Activated CD8-positive, alpha-beta T cell treated with anti-CD3 and anti-CD28 coated beads for 36 hours (primary cell): ENCODE measurements around the gene TMEM220. TPM values are rescaled to one million over a fixed set of nuclear protein-coding genes. Genes with fewer than 3 reads are reported as not detected.

Experiments
- ATAC-seq: fragments of 200-7000 bp; cut with Tn5 transposase; one replicate; pipeline ENCODE4 v1.10.0; 2021; ENCODE audit warnings: mild to moderate bottlenecking, moderate library complexity
- CTCF ChIA-PET: fragments of 350-600 bp; sonication (Branson Sonifier 250); formaldehyde crosslinking; loops from one replicate; lab custom pipeline; 2021; ENCODE audit warnings: antibody characterized with exemption; lab: Charles Lee
- POLR2A ChIA-PET: fragments of 350-600 bp; sonication (Branson Sonifier 250); formaldehyde crosslinking; loops from one replicate; lab custom pipeline; 2021; ENCODE audit warnings: antibody characterized with exemption; lab: Charles Lee
- DNase-seq: peaks from one replicate; pipeline ENCODE4 v3.0.0-alpha.2; 2020
- H3K27ac Mint-ChIP-seq: one replicate; pipeline ENCODE4 v1.8.0; 2021; ENCODE audit warnings: mild to moderate bottlenecking, mixed read lengths
- H3K27me3 Mint-ChIP-seq: one replicate; pipeline ENCODE4 v1.8.0; 2021; ENCODE audit warnings: mixed read lengths
- H3K36me3 Mint-ChIP-seq: one replicate; pipeline ENCODE4 v1.8.0; 2021; ENCODE audit warnings: low read depth, mixed read lengths
- H3K4me1 Mint-ChIP-seq: one replicate; pipeline ENCODE4 v1.8.0; 2021; ENCODE audit warnings: low read depth, mixed read lengths
- H3K4me3 Mint-ChIP-seq: one replicate; pipeline ENCODE4 v1.8.0; 2021; ENCODE audit warnings: mild to moderate bottlenecking, moderate library complexity, mixed read lengths
- H3K9me3 Mint-ChIP-seq: one replicate; pipeline ENCODE4 v1.8.0; 2021; ENCODE audit warnings: mixed read lengths
- intact Hi-C: fragments of 100-400 bp; cut with micrococcal nuclease; formaldehyde crosslinking; loops from one replicate; pipeline ENCODE4 v1.10.0; 2022
- total RNA-seq, 2 experiments: library from RNA; stranded (reverse); gene quantifications; one replicate each; pipeline ENCODE4 v1.2.3, GENCODE V29; 2021
- TF ChIP-seq, protein P1 (sequence below): fragments of 200-600 bp; IDR thresholded peaks from one replicate; pipeline ENCODE4 v1.8.0; 2022; ENCODE audit warnings: antibody characterized with exemption, mild to moderate bottlenecking

The TMEM220 gene
- total RNA-seq, 2 experiments from 2014 or later: 0.63 to 1.4 TPM

DNA sequence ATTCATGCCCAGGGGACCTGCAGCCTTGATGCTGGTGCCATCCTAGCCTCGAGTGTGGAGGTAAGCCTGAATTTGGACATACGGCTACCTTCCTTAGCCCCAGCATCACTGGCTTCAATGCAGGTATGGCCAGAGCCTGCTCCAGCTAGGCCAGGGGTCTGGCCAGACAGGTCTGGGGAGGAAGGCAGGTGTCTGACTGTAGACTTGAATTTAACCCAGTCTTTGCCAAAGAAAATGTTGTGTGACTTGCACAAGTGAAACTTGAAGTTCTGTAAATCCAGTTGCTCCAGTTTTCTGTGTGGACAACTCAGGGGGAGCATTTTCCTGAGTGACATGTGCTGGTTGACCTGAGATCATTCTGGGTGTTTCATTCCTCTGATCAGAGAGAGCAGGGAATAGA lies 41.3 kb upstream of the TMEM220 start:
- intact Hi-C loops: no loop called here
- H3K9me3 Mint-ChIP-seq: peaks cover 3% of the 10 kb centered on the region

DNA sequence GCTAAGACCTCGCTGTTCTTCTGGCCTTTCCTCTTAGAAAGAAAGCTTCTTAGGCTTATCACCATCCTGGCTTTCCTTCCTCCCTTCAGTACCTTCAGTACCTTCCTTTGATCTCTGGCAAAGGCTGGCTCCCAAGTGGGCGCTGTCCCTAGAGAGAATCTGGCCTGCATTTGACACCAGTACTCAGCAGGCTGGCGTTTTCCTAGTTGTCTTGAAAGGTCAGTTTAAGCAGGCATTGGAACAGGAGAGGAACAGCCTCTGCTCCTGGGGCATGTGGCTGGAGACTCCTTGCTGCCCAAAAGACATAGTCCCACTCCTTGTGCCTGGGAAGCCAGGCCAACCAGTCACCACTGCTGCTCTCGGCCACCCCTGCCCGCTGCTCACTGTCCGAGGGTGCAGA lies 40.0 kb upstream of the TMEM220 start:
- TF ChIP-seq, protein P1, sequence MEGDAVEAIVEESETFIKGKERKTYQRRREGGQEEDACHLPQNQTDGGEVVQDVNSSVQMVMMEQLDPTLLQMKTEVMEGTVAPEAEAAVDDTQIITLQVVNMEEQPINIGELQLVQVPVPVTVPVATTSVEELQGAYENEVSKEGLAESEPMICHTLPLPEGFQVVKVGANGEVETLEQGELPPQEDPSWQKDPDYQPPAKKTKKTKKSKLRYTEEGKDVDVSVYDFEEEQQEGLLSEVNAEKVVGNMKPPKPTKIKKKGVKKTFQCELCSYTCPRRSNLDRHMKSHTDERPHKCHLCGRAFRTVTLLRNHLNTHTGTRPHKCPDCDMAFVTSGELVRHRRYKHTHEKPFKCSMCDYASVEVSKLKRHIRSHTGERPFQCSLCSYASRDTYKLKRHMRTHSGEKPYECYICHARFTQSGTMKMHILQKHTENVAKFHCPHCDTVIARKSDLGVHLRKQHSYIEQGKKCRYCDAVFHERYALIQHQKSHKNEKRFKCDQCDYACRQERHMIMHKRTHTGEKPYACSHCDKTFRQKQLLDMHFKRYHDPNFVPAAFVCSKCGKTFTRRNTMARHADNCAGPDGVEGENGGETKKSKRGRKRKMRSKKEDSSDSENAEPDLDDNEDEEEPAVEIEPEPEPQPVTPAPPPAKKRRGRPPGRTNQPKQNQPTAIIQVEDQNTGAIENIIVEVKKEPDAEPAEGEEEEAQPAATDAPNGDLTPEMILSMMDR: no peak
- Mint-ChIP-seq H3K27me3 (peaks cover 2% of the 10 kb centered on the region), H3K9me3 (peaks cover 3% of the 10 kb centered on the region), H3K36me3 (no peaks in the 10 kb centered on the region), H3K27ac (no peak overlapping the region), H3K4me1 (no peaks in the 10 kb centered on the region), H3K4me3 (no peak overlapping the region)
- intact Hi-C loops: no loop called here
- CTCF ChIA-PET: interaction anchor here (1.1 kb wide), 1 partner anchor 139 kb away, joined by 3 read pairs; no protein-coding TSS in a partner anchor
- ATAC-seq: no peak
- POLR2A ChIA-PET: no interaction called here
- no peak for DNase-seq

More for the DNA sequence above, 41.3 kb upstream of the TMEM220 start:
- POLR2A ChIA-PET: no interaction called here
- DNase-seq (no peak), ATAC-seq (no peak)
- TF ChIP-seq, protein P1: no peak
- no peak overlapping the region for H3K4me3 Mint-ChIP-seq
- H3K27ac Mint-ChIP-seq: no peak overlapping the region
- CTCF ChIA-PET: no interaction called here
- no peaks in the 10 kb centered on the region for H3K4me1 Mint-ChIP-seq
- H3K27me3 Mint-ChIP-seq: peaks cover 2% of the 10 kb centered on the region
- no peaks in the 10 kb centered on the region for H3K36me3 Mint-ChIP-seq

DNA sequence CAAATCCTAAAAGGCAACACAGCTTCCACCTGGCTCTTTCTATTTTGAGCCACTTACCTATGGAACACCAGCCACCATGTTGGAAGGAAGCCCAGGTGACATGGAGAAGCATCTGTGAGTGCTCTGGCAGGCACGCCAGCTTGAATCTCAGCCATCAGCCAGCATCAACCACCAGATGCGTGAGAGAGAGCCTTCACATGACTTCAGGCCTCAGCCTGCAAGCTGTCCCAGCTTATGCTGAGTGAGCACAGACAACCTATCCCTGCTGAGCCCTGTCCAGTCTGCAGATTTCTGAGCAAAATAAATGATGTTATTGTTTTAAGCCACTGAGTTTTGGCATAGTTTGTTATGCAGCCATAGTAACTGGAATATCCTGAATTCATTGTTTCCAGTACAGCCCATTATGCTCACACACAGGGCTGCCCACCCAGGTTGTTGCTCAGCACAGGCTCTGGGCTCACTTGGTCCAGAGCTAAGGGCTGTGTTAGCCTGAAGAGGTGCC lies 39.0 kb upstream of the TMEM220 start:
- CTCF ChIA-PET: interaction anchor here (1.1 to 1.3 kb wide), 2 partner anchors 138 to 151 kb away, joined by 3 read pairs; no protein-coding TSS in a partner anchor
- Mint-ChIP-seq H3K4me1 (no peaks in the 10 kb centered on the region), H3K4me3 (no peak overlapping the region), H3K36me3 (no peaks in the 10 kb centered on the region), H3K27me3 (peaks cover under 1% of the 10 kb centered on the region), H3K27ac (no peak overlapping the region), H3K9me3 (peaks cover 3% of the 10 kb centered on the region)
- TF ChIP-seq, protein P1: no peak
- POLR2A ChIA-PET: no interaction called here
- DNase-seq (no peak), ATAC-seq (no peak)
- intact Hi-C loops: no loop called here

DNA sequence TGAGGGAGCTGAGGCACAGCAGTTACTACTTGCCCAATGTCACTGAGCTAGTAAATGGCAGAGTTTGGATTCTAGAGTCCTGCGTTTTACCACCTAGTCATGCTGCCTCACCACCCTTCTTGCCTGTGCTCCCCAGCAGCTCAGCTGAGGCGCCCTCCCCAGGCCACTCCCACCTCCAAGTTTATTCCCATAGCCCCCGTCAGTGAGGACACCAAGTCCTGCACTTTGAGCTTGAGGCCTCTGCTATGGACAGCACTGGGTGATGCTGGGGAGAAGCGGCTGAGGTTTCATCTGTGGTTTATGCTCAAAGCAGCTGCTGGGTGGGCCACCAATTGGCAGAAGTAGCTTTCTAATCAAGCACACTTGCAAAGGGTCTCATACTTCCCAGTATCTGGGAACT lies 37.4 kb upstream of the TMEM220 start:
- Mint-ChIP-seq H3K27ac (no peak overlapping the region), H3K4me3 (no peak overlapping the region), H3K4me1 (no peaks in the 10 kb centered on the region), H3K9me3 (peaks cover 1% of the 10 kb centered on the region), H3K36me3 (no peaks in the 10 kb centered on the region), H3K27me3 (no peaks in the 10 kb centered on the region)
- ATAC-seq (no peak), DNase-seq (no peak)
- ChIA-PET CTCF (interaction anchor here (0.8 to 1.0 kb wide), 2 partner anchors 30 to 108 kb away, joined by 3 read pairs; no protein-coding TSS in a partner anchor), POLR2A (no interaction called here)
- TF ChIP-seq, protein P1: no peak
- intact Hi-C loops: no loop called here

DNA sequence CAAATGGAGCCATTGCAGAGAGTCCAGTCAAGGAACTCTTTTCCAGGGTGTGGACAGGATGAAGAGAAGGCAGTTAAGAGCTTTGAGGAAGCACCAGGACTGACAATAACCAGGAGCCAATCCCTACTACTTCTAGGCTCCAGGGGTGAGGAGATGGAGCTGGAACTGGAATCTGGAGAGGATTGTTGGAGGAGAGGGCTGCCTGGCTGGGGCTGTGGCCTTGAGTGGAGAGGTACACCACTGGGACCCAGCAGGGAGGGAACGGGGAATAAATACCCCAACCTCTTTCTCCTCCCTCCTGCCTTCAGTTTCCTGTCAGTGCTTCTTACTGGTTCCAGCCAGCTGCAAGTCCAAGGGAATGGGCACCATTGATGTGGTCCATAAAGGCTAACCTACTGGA lies 32.2 kb upstream of the TMEM220 start:
- H3K4me1 Mint-ChIP-seq: no peaks in the 10 kb centered on the region
- CTCF ChIA-PET: interaction anchor here (1.1 to 2.9 kb wide), 2 partner anchors 10 to 83 kb away, joined by 5 to 13 read pairs; no protein-coding TSS in a partner anchor
- no peaks in the 10 kb centered on the region for H3K9me3 Mint-ChIP-seq
- no peaks in the 10 kb centered on the region for H3K27me3 Mint-ChIP-seq
- H3K27ac Mint-ChIP-seq: no peak overlapping the region
- H3K4me3 Mint-ChIP-seq: no peak overlapping the region
- POLR2A ChIA-PET: no interaction called here
- intact Hi-C loops: no loop called here
- TF ChIP-seq, protein P1: no peak
- H3K36me3 Mint-ChIP-seq: no peaks in the 10 kb centered on the region
- DNase-seq: no peak
- no peak for ATAC-seq
